Left renal pelvis (tissue), 4 donors: Measurements from ENCODE around the gene ERVW-1. TPM values are rescaled to one million over a fixed set of nuclear protein-coding genes. Genes with fewer than 3 reads are reported as not detected.
A peak's percentile ranks its signal among the peaks of the same experiment; 100 is the strongest.
"Not testable (repeated sequence)": the region's sequence is repeated elsewhere in the genome, so short reads cannot be mapped to it uniquely, and the experiment has no call there.

Source experiments
- DNase-seq, 4 donors: peaks; one replicate each; pipeline ENCODE4 v3.0.0-alpha.2; 2013; ENCODE audit warnings: low read depth in 4 of 4, low spot score in 3 of 4
- polyA plus RNA-seq, 4 donors: library from polyadenylated mRNA; unstranded; fragments of 120-200 nt; gene quantifications; one replicate each; pipeline ENCODE4 v1.2.1, GENCODE V29; 2013; ENCODE audit not compliant: insufficient read length in 4 of 4

ERVW-1 gene
- polyA plus RNA-seq, 4 donors, result 0.44 to 2.1 (median 0.80) TPM

- not testable (repeated sequence) for DNase-seq
These were observed 2.4 kb downstream of the ERVW-1 start for GRCh38 chr7:92475261-92475770.

GRCh38 chr7:92473989-92474388, 3.8 kb downstream of the ERVW-1 start:
- not testable (repeated sequence) for DNase-seq

- not testable (repeated sequence) for DNase-seq
These were observed 9.2 kb downstream of the ERVW-1 start for GRCh38 chr7:92468589-92468988.

GRCh38 chr7:92466682-92467081, 11.1 kb downstream of the ERVW-1 start:
- DNase-seq, result no peak

- no peak for DNase-seq
These were observed 13.2 kb downstream of the ERVW-1 start for GRCh38 chr7:92464515-92464914.

- no peak for DNase-seq
These were observed 15.2 kb downstream of the ERVW-1 start for GRCh38 chr7:92462560-92462959.

GRCh38 chr7:92461027-92462003, 16.4 kb downstream of the ERVW-1 start:
- DNase-seq, result peak in 2 of 4 donors; percentile 5 to 7

- no peak for DNase-seq
These were observed 17.2 kb downstream of the ERVW-1 start for GRCh38 chr7:92460510-92460909.

- DNase-seq, result no peak
These were observed 17.6 kb downstream of the ERVW-1 start for GRCh38 chr7:92460109-92460508.

GRCh38 chr7:92456236-92456635, 21.5 kb downstream of the ERVW-1 start:
- no peak for DNase-seq

- no peak for DNase-seq
These were observed 26.1 kb downstream of the ERVW-1 start for GRCh38 chr7:92451645-92452044.

GRCh38 chr7:92448205-92448747, 29.5 kb downstream of the ERVW-1 start:
- DNase-seq, result peak in 2 of 4 donors; percentile 35 to 47

- DNase-seq, result peak; percentile 76 to 88 (median 84)
These were observed 30.2 kb downstream of the ERVW-1 start, which contains the start of gene GATAD1 for GRCh38 chr7:92447345-92448204. TSS of gene GATAD1 (plus strand) at chr7:92447482. CDS start at chr7:92447730, 248 bp downstream.

GRCh38 chr7:92446869-92447344, 30.8 kb downstream of the ERVW-1 start:
- no peak for DNase-seq

- DNase-seq, result not testable (repeated sequence)
These were observed 35.0 kb downstream of the ERVW-1 start for GRCh38 chr7:92442720-92443119.

- no peak for DNase-seq
These were observed 39.7 kb downstream of the ERVW-1 start for GRCh38 chr7:92437956-92438491.

- no peak for DNase-seq
These were observed 40.9 kb downstream of the ERVW-1 start for GRCh38 chr7:92436612-92437445.

GRCh38 chr7:92435542-92435941, 42.2 kb downstream of the ERVW-1 start:
- DNase-seq, result no peak

GRCh38 chr7:92433019-92433418, 44.7 kb downstream of the ERVW-1 start:
- DNase-seq, result no peak
